ENCODE measurements around the gene CHRNB2.
A peak's percentile ranks its signal among the peaks of the same experiment; 100 is the strongest.

CHRNB2 gene

DNA sequence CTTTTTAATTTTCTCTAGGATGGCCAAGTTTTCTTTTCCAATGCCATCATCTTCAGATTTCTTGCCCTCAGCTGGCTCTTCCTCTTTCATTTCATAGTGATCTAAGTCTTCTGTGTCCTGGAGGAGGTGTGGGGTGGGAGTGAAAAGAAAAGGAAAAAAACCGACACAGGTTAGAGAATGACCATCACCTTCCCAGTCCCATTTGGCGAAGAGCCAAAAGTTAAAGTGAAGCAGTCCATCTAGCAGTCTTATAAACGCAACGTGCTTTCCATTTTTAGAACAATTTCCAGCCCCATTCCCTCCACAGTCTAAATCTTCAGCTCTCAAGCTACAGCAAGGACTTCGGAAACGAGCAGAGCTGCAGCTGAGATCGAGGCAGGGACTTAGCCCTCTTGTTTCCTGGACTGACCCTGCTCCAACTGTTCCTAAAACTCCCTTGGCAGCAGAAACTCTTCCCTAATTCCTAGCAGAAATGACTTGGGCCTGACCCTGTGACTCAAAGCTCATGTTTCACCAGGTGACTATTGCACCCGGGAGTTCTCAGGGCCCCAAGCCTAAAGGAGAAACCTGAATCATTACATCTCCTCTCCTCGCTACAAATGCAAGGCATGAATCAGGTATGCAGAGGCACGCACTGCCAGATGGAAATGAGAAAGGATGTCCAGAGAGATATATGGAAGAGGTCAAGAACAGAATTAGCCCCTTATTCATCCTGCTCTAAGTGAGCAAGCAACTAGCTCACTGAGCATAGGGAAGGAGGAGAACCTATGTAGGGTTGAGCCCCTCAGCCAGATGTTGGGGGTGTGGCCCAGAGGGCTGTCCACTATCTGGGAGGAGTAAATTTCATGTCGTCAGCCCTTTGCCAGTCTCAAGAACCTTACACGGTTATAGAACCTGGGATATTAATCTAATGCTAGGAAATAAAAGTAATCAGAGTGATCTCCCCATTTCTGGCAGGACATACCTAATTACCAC, 14.2 kb upstream of the CHRNB2 start:
- DNase-seq (ENCODE audit: low read depth) = no peak
- no peak overlapping the region for H3K4me3 ChIP-seq (ENCODE audit: low read depth, low read length)
- no peak for TF ChIP-seq CTCF (conservative IDR thresholded peaks at IDR 0.05; ENCODE audit: low read depth, low read length)

GRCh38 chr1:154556422-154556821, 11.2 kb upstream of the CHRNB2 start:
- H3K4me3 ChIP-seq (ENCODE audit: low read depth, low read length) = peak overlapping the region; percentile 80
- TF ChIP-seq CTCF (conservative IDR thresholded peaks at IDR 0.05; ENCODE audit: low read depth, low read length) = no peak
- DNase-seq (ENCODE audit: low read depth) = peak; percentile 30

DNA sequence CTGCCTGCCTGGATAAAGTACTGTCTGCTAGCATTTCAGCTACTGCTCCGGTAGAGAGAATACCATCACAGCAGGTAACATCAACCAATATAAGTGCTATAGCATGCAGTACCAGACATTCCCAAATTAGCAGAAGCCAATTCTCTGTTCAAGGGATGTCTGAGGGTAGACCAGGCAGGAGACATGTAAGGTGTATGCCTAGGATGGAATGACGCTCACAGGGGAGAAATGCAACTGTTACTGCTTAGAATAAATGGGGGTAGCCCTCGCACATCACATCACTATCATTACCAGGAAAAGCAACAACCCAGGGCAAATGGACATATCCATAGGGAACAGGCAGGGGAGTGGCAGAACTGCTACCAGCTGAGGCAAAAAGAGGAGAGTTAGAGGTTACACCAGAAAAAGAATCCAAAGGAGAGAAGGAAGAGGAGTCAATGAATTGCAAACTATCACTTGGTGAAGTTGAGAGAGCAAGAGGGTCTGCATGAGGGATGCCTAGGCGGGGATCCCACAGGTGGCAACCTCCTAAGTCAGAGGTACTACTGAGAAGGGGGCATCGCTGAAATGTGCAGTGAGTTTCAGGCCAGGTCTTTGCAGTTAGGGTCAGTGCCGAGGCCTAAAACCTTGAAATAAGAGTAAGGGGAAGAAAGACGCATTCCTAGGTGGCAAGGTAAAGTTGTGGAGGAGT, 10.2 kb upstream of the CHRNB2 start:
- no peak for TF ChIP-seq CTCF (conservative IDR thresholded peaks at IDR 0.05; ENCODE audit: low read depth, low read length)
- no peak for DNase-seq (ENCODE audit: low read depth)
- H3K4me3 ChIP-seq (ENCODE audit: low read depth, low read length) = peak overlapping the region; percentile 80

GRCh38 chr1:154557939-154558719, 9.4 kb upstream of the CHRNB2 start, which contains the start of gene UBE2Q1:
TSS of gene UBE2Q1 (minus strand) at chr1:154558662. CDS start at chr1:154558553, 109 bp downstream.
- peak within 1 kb of the TSS; percentile 80 for H3K4me3 ChIP-seq (ENCODE audit: low read depth, low read length)
- DNase-seq (ENCODE audit: low read depth) = peak; percentile 35

GRCh38 chr1:154558720-154559465, 8.7 kb upstream of the CHRNB2 start:
- H3K4me3 ChIP-seq (ENCODE audit: low read depth, low read length) = peak overlapping the region; percentile 80
- DNase-seq (ENCODE audit: low read depth) = peak; percentile 100
- no peak for TF ChIP-seq CTCF (conservative IDR thresholded peaks at IDR 0.05; ENCODE audit: low read depth, low read length)

More at GRCh38 chr1:154557939-154558719, 9.4 kb upstream of the CHRNB2 start, which contains the start of gene UBE2Q1:
- TF ChIP-seq CTCF (conservative IDR thresholded peaks at IDR 0.05; ENCODE audit: low read depth, low read length) = no peak

DNA sequence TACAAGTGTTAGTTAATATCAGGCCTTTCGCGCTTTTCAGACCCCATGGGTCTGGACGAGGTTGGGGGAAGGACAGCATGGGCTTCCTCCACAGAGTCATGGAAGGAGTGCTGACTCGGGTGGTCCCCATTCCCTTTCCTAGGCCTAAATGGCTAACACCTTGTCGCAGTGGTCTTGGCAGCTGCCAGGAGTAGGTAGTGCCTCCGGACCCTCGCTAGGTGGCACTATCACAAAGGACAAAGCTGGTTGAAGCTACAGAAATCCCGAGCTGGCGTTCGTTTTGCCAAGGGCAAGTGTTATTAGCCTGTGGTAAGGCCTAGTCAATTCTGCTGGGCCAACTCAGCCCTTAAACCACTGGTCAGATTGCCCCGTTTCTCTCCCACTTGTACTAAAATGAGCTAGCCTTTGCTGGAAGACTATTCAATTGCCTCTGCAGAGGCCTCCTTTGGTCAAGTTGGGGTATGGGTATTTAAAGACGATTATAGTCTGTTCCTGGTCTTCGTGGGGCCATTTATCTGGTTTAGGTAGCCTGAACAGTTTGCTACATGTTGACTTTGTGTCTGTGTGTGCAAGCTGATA, 8.0 kb upstream of the CHRNB2 start:
- H3K4me3 ChIP-seq (ENCODE audit: low read depth, low read length) = peak overlapping the region; percentile 80
- DNase-seq (ENCODE audit: low read depth) = peak; percentile 96
- peak; percentile 94 for TF ChIP-seq CTCF (conservative IDR thresholded peaks at IDR 0.05; ENCODE audit: low read depth, low read length)
